ENCODE measurements around the gene TAP1.
A peak's percentile ranks its signal among the peaks of the same experiment; 100 is the strongest.
"Not testable (repeated sequence)": the region's sequence is repeated elsewhere in the genome, so short reads cannot be mapped to it uniquely, and the experiment has no call there.

Gene TAP1, protein sequence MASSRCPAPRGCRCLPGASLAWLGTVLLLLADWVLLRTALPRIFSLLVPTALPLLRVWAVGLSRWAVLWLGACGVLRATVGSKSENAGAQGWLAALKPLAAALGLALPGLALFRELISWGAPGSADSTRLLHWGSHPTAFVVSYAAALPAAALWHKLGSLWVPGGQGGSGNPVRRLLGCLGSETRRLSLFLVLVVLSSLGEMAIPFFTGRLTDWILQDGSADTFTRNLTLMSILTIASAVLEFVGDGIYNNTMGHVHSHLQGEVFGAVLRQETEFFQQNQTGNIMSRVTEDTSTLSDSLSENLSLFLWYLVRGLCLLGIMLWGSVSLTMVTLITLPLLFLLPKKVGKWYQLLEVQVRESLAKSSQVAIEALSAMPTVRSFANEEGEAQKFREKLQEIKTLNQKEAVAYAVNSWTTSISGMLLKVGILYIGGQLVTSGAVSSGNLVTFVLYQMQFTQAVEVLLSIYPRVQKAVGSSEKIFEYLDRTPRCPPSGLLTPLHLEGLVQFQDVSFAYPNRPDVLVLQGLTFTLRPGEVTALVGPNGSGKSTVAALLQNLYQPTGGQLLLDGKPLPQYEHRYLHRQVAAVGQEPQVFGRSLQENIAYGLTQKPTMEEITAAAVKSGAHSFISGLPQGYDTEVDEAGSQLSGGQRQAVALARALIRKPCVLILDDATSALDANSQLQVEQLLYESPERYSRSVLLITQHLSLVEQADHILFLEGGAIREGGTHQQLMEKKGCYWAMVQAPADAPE

DNA sequence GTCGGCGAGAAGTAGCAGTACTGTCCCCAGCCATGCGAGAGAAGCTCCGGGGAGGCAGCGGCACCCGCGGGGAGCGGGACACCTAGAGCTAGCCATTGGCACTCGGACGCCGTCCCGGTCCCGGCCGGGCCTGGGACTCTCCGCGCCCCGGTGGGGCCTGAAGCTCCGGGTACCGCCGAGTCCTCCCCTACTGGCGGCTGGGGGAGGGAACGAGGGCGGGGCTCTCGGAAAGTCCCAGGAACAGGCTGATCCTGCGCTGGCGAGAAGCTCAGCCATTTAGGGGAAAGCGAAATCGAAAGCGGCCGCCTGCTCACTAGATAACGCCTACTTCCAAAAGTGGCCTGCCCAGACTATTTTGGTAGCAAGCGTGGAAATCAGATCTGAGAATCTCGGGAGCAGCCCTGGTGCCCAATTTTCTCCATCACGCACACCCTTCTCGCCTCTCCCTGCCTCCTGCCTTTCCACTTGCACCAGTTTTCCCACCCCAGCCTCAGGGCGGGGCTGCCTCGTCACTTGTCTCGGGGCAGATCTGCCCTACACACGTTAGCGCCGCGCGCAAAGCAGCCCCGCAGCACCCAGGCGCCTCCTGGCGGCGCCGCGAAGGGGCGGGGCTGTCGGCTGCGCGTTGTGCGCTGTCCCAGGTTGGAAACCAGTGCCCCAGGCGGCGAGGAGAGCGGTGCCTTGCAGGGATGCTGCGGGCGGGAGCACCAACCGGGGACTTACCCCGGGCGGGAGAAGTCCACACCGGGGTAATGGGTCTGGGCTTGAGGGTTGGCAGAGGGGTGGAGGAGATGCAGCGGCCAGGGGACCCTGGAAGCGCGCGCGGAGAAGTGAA is at the start of gene TAP1, which contains the start of gene PSMB9:
Gene TAP1, minus strand, starts transcription at position 164 of the 835 bp plus-strand sequence. Its CDS starts 68 bp downstream, at position 96.
Gene PSMB9, plus strand, starts transcription at position 652 of the 835 bp plus-strand sequence. Its CDS starts 38 bp downstream, at position 690.
- DNase-seq (ENCODE audit: low read depth in 2 of 2): peak; percentile 90 to 97

DNA sequence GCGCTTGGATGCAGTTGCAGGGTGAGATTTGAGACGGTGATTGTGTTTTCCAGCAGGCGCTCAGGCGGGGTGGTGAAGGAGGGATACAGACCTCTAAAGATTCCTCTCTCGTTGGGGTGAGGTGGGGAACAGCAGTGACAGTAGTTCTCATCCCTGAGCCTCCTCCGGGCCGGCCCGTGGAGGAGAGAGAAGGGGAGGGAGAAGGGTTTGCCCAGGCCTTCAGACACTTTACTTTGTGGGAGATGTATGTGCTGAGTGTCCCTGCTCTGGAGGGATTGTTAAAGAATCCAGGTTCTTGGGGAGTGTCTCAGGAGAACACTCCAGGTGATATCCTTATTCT is 41.5 kb upstream of the TAP1 start:
- no peak for DNase-seq (ENCODE audit: low read depth in 2 of 2)

DNA sequence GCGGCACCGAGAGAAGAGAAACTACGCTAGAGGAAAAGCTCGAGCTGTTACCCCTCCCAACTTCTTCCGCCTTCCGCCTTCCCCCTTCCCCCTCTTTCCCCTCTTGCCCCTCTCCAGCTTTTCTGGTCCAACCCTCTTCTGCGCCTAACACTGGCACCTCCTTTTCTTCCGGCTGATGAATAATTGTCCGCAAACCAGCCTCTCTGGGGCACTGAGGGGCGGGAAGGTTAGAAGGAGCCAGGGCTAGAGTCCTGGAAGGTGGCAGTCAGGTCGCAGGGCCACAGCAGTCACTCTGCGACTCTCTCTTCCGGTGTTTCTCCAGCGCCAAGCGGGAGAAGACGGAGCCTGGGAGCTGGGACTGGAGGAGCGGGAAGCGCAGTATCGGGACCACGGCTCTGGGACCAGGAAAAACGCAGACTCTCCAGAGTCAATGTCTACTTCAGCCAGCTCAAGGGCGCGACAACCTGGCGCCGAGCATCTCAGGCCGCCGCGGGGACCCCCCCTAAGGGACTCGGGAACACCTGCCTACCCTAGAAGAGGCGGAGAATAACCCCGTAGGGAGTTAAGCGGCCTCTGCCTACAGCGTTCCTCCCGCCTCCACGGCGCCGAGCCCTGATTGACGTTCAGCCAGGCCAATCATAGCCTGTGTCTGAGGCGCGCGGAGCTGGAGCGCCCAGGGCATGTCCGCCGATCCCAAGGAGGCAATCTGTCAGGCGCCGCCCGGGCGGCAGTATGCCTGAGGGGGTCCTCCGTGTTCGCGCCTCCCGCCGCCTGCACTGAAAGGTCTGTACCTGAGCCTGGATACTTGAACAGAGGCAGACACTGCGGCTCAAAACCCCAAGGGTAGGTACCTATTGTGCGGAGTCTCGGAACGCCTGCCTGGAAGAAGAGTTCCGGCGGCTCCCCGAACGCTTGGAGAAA is 40.8 kb upstream of the TAP1 start:
- peak; percentile 86 to 87 for DNase-seq (ENCODE audit: low read depth in 2 of 2)

- no peak for DNase-seq (ENCODE audit: low read depth in 2 of 2)
Observed at GRCh38 chr6:32890831-32891230, 37.3 kb upstream of the TAP1 start.

DNA sequence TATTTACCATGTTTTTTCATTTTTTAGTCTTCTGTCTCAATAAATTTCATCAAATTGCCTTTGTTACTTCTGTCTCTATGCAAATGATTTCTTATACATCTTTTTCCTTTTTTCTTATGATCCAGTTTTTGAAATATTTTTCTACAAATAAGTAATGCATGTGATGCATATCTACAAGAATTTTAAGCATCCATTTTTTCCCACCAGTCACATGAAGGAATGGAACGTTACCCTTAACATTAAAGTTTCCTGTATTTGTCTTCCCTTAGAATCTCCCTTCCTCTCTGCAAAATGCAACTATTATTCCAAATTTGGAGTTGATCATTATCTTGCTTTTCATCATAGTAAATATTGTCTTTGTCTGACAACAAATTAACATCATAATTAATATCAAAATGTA is 36.0 kb upstream of the TAP1 start:
- DNase-seq (ENCODE audit: low read depth in 2 of 2): no peak

DNA sequence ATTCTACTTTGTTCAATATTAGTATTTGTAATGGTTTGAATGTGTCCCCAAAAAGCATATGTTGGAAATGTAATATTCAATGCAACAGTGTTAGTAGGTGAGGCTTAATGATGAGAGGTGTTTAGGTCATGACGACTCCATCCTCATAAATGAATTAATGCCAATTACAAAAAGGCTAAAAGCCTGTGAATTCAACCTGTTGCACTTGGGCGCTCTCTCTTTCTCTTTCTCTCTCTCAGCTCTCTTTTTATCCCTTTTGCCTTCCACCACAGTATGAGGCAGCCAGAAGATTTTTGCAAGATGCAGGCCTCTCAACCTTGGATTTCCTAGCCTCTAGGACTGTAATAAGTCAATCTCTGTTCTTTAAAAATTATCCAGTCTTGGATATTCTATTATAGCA is 35.1 kb upstream of the TAP1 start:
- DNase-seq (ENCODE audit: low read depth in 2 of 2): no peak

DNA sequence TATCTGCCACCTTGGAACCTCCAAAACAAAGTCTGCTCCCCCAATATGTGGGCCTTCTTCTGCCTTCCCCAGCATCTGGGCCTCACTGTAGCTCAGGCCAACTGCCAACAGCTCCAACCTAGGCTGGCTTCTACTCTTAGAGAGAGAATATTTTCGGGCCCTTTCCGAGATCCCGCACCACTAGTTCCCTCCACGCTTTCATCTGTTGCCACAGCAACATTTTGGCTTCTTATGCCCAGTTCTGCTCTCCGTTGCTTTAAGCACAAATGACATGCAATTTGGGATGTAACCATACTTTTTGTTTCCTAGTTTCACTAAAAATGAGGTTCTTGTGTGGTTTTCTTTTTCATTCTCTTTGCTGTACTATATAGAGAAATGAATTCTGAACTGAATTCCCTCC is 34.1 kb upstream of the TAP1 start:
- no peak for DNase-seq (ENCODE audit: low read depth in 2 of 2)

DNA sequence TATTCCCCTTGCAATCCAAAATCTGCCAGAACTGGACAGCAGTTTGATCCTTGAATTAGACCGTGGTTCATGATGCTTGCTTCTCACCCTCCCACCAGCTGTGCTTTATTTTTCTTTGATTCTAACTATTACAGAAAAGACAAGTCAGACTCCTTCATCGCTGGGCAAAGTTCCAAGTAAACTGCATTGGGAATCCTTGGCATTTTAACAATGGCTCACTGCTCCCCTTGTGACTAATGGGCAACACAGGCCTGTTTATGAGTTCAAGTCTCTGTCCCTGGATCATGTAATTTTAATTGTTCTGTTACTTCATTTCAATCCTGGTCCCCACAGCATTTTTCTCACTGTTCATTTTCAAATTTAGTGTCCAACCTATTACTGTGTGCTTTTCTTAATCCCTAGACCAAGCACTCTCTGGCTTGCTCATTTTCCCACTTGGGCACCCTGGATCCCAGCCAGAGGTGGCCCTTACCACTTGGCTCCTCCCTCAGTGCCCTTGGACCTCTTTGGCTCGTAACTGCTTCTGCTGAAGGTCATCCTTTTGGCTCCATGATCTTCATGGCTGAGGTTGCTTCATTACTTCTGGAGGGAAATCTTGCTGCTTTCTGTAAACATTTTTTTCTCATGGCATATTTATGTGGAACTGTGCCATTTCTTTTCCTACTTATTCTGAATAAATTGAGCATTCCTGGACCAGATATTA is 33.3 kb upstream of the TAP1 start:
- DNase-seq (ENCODE audit: low read depth in 2 of 2): no peak

GRCh38 chr6:32885698-32886286 is 32.3 kb upstream of the TAP1 start:
- no peak for DNase-seq (ENCODE audit: low read depth in 2 of 2)

- no peak for DNase-seq (ENCODE audit: low read depth in 2 of 2)
Observed at GRCh38 chr6:32883789-32884188, 30.3 kb upstream of the TAP1 start.

DNA sequence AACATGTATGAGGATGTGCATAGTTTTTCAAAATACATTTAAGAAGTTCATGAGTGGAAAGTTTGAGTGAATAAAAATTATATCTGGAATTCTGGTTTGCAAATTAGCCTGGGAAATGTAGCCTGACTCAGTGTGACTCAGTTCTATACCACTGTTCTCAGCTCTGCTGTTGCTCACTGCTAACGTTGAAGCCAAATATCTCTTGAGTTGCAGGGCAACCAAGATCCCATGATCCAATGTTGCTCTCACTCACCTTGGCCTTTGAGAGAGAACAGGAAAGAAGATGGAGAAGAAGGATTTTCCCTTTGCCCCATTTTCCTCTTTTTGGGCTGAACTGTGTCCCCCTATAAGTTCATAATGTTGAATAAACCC is 29.4 kb upstream of the TAP1 start:
- no peak for DNase-seq (ENCODE audit: low read depth in 2 of 2)

- DNase-seq (ENCODE audit: low read depth in 2 of 2): not testable (repeated sequence)
Observed at GRCh38 chr6:32880962-32881361, 27.5 kb upstream of the TAP1 start.

GRCh38 chr6:32879691-32880090 is 26.2 kb upstream of the TAP1 start:
- DNase-seq (ENCODE audit: low read depth in 2 of 2): no peak

DNA sequence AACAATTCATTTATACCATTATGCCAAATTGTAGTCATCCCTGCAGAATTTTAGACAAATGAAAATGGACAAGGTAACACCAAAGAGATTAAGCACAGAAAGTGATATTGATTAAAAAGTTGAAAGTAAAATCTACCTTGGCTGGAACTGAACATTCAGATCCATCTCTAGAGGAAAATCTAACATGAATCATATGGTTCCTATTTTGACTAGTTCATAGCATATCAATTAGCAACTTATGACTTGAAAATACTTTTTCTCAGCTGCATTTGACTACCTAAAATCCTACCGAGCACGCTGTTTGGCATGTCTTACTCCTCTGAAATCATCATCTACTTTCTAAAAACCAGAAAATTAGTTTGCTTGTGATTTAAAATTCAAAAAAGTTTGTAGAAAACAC is 23.1 kb upstream of the TAP1 start:
- DNase-seq (ENCODE audit: low read depth in 2 of 2): no peak

GRCh38 chr6:32873947-32874346 is 20.4 kb upstream of the TAP1 start:
- DNase-seq (ENCODE audit: low read depth in 2 of 2): not testable (repeated sequence)

DNA sequence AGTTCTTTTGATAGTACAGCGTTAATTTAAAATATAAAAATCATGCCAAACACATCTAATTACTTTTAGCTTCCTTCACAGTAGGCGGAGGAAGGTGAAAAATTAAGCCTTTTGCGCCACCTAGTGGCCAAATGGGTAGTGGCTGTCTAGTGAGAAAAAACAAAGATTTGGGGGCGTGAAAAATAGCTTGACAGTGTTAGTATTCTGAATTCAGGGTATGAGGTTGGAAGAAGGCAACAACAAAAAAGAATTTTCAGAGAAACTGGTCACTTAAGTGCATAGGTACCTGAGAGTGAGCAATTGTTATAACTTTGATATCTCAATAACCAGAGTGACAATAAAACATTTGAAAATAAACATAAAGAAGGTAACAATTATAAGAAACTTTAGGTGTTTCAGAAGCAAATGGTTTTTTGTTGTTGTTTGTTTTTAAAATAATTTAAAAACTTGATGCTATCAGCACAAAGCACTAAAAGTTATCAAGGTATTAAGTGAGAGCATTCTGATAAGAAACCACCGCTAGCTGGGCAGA is 14.8 kb upstream of the TAP1 start:
- DNase-seq (ENCODE audit: low read depth in 2 of 2): peak; percentile 54 to 75

- DNase-seq (ENCODE audit: low read depth in 2 of 2): no peak
Observed at GRCh38 chr6:32867554-32868256, 14.2 kb upstream of the TAP1 start.

GRCh38 chr6:32867022-32867477 is 13.5 kb upstream of the TAP1 start:
- DNase-seq (ENCODE audit: low read depth in 2 of 2): no peak

All from stimulated activated CD8-positive, alpha-beta memory T cell treated with anti-CD3 and anti-CD28 coated beads, Interleukin-15, amount 100 ng/mL, for 4 hours (primary cell).